Amniotic epithelial cell (primary cell): ENCODE data around the gene NEURL1.
"Not testable (repeated sequence)": the region's sequence is repeated elsewhere in the genome, so short reads cannot be mapped to it uniquely, and the experiment has no call there.

Source experiments
- DNase-seq: peaks from one replicate; pipeline ENCODE4 v3.0.0-alpha.2; 2010; ENCODE audit warnings: low read depth

The NEURL1 gene

GRCh38 chr10:103514244-103514643 lies 20.7 kb downstream of the NEURL1 start:
- no peak for DNase-seq

- DNase-seq = no peak
These were observed 24.0 kb downstream of the NEURL1 start for GRCh38 chr10:103517234-103518085.

GRCh38 chr10:103519798-103520197 lies 26.3 kb downstream of the NEURL1 start:
- DNase-seq = no peak

DNA sequence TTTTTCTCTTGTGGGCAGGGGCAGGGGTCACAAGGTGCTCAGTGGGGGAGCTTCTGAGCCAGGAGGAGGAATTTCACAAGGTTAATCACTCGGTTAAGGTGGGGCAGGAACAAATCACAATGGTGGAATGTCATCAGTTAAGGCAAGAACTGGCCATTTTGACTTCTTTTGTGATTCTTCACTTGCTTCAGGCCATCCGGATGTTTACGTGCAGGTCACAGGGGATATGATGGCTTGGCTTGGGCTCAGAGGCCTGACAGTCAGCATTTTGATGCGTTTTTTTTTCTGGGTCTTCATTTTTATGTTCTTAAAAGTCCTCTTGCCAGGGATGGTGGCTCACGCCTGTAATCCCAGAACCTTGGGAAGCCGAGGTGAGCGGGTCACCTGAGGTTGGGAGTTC lies 28.5 kb downstream of the NEURL1 start:
- not testable (repeated sequence) for DNase-seq

DNA sequence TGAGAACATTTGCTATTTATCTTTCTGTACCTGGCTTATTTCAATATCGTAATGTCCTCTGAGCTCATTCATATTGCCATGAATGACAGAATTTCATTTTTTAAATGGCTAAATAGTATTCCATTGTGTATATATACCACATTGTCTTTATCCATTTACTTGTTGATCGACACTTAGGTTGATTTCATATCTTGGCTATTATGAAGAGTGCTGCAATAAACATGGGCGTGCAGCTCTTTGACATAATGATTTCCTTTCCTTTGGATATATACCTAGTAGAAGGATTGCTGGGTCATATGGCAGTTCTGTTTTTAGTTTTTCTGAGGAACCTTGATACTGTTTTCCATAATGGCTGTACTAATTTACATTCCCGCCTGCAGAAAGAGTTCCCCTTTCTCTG lies 30.2 kb downstream of the NEURL1 start:
- no peak for DNase-seq

DNA sequence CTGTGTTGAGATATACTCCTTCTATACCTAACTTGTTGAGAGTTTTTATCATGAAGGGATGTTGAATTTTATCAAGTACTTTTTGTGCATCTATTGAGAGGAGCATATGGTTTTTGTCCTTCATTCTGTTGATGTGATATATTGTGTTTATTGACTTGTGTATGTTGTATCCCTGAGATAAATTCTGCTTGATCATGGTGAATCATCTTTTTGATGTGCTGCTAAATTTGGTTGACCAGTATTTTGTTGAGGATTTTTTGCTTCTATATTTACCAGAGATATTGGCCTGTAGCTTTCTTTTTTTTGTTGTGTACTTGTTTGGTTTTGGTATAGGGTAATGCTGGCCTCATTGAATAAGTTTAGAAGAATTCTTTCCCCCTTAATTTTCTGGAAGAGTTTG lies 32.4 kb downstream of the NEURL1 start:
- DNase-seq = no peak

- peak; percentile 50 for DNase-seq
These were observed 34.0 kb downstream of the NEURL1 start for GRCh38 chr10:103527476-103527875.

- DNase-seq = no peak
These were observed 35.0 kb downstream of the NEURL1 start for GRCh38 chr10:103528549-103528948.

DNA sequence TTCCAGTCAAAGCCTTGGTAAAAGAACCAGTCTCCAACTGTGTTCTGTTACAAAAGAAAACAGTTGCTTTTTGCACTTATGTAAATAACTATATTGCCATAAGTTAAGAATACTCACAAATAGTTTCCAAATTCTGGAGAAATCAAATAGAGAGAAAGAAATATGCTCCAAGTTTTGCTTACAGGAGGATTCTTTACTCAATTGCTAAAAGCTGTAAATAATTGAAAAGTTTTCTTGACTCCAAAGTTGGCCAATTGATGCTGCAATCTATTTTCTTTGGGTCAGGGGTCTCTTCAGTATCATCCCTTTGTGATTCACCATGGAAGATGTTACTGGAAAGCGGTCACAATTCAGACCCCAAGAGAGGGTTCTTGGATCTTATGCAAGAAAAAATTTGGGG lies 36.0 kb downstream of the NEURL1 start:
- no peak for DNase-seq

GRCh38 chr10:103533827-103534226 lies 40.3 kb downstream of the NEURL1 start:
- no peak for DNase-seq

GRCh38 chr10:103534621-103535498 lies 41.4 kb downstream of the NEURL1 start:
- DNase-seq = no peak

DNA sequence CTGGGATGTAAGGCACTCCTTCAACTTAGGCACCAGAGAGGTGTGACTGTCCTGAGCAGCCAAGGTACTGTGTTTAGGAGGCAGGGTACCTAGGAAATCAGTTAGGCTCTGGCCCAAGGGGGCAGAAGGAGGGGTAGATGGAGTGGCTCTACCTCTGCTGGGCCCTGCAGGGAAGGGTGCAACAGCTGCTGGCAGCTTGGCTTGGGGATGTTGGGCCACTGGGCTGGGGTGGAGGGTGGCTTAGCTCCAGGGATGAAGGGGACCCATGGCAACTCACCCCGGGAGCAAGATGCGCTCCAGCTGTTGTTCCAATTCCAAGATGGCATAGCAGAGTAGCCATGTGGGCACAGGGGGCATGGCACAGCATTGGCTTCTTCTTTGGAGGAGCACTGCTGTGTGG lies 42.1 kb downstream of the NEURL1 start:
- no peak for DNase-seq

- DNase-seq = no peak
These were observed 46.2 kb downstream of the NEURL1 start for GRCh38 chr10:103539751-103540150.

DNA sequence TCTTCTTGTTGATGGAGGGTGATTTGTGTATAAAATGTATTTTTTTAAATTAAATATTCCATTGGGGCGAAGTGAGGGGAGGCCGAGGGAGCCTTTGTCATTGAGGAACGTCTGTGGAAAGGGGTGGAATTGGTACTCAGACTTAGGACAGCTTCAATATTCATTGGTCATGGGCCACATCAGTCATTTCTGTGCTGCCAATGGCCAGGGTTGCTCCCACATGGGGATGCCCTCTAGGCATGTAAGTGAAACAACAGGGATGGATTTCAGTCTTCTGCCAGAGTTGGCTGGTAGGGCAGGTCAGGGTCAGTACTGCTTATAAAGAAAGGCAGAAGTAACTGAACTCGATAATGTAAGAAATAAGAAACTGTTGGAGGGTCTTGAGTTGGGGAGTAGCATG lies 47.2 kb downstream of the NEURL1 start:
- peak; percentile 38 for DNase-seq

DNA sequence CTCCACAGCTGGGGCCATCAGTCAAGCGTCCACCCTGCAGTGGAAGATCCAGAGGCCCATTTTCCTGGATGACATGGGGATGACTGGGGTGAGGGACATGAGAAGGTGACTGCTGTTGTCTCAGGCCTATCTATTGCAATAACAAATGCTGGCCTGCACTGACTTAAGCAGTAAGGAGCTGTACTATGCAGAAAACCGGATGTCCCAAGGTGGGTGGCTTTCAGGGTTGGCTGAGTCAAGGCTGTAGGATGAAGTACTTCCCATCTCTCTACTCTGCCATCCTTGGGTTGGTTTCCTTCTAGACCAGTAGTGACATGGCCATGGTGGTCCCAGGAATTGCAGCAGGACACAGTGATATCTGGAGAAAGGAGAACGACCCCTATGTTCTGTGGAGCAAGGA lies 48.1 kb downstream of the NEURL1 start:
- DNase-seq = no peak

GRCh38 chr10:103542764-103543616 lies 49.5 kb downstream of the NEURL1 start:
- peak; percentile 18 for DNase-seq

- no peak for DNase-seq
These were observed 50.4 kb downstream of the NEURL1 start for GRCh38 chr10:103543617-103544525.

DNA sequence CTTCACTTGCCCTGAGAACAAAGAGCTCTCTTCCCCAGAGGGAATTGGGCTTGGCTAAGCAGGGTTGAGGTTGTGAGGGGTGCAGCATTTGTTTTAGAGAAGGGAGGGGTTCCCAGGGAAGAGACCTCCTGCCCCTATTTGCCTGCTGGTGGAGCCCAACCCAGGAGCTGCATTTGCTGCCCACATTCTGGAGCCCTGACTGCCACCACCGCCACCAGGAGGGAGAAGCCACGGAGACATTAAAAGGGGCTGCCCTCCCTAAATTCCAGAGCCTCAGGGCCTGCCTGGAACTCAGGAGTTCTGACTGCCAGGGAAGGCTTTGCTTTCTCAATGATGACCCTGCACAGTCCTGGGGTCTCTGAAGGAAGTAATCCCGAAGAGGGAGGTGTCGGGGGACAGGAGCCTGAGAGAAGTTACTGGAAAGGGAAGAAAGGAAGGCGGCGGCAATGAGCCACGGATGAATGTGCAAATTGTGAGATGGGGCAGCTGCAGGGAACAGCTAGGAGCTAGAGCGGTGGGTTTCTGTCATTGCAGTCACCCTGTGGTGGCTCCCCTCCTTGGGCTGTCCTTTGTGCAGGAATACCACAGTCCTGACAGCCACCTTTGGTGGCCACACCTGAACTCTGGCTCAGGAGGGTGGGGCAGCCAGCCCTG lies 51.3 kb downstream of the NEURL1 start:
- DNase-seq = no peak

GRCh38 chr10:103545366-103545765 lies 51.9 kb downstream of the NEURL1 start:
- DNase-seq = no peak

GRCh38 chr10:103545771-103546281 lies 52.3 kb downstream of the NEURL1 start:
- DNase-seq = no peak
